ENCODE measurements around the gene MTMR10.

MTMR10 gene

GRCh38 chr15:31004220-31004733, 12.8 kb upstream of the MTMR10 start:
- Histone ChIP-seq H3K36me3 (ENCODE audit: control insufficient read depth, insufficient read depth, low read length) (no peaks in the 10 kb centered on the region), H3K4me3 (ENCODE audit: low read length) (no peak overlapping the region), H3K27me3 (ENCODE audit: control insufficient read depth, insufficient read depth, low read length) (no peaks in the 10 kb centered on the region), H3K27ac (ENCODE audit: low read depth, low read length) (no peak overlapping the region), H3K9ac (ENCODE audit: low read length) (no peak overlapping the region), H3K4me1 (ENCODE audit: control insufficient read depth, insufficient read depth, low read length) (no peaks in the 10 kb centered on the region)

GRCh38 chr15:31001702-31002101, 10.3 kb upstream of the MTMR10 start:
- no peaks in the 10 kb centered on the region for H3K36me3 ChIP-seq (ENCODE audit: control insufficient read depth, insufficient read depth, low read length)
- no peaks in the 10 kb centered on the region for H3K4me1 ChIP-seq (ENCODE audit: control insufficient read depth, insufficient read depth, low read length)
- no peaks in the 10 kb centered on the region for H3K27me3 ChIP-seq (ENCODE audit: control insufficient read depth, insufficient read depth, low read length)
- no peak overlapping the region for H3K27ac ChIP-seq (ENCODE audit: low read depth, low read length)
- no peak overlapping the region for H3K9ac ChIP-seq (ENCODE audit: low read length)
- H3K4me3 ChIP-seq (ENCODE audit: low read length) = no peak overlapping the region

- Histone ChIP-seq H3K36me3 (ENCODE audit: control insufficient read depth, insufficient read depth, low read length) (no peaks in the 10 kb centered on the region), H3K4me1 (ENCODE audit: control insufficient read depth, insufficient read depth, low read length) (no peaks in the 10 kb centered on the region), H3K9ac (ENCODE audit: low read length) (no peak overlapping the region), H3K27ac (ENCODE audit: low read depth, low read length) (no peak overlapping the region), H3K27me3 (ENCODE audit: control insufficient read depth, insufficient read depth, low read length) (no peaks in the 10 kb centered on the region), H3K4me3 (ENCODE audit: low read length) (no peak overlapping the region)
Observed at GRCh38 chr15:30999729-31000128, 8.3 kb upstream of the MTMR10 start.

- Histone ChIP-seq H3K9ac (ENCODE audit: low read length) (no peak overlapping the region), H3K27me3 (ENCODE audit: control insufficient read depth, insufficient read depth, low read length) (no peaks in the 10 kb centered on the region), H3K36me3 (ENCODE audit: control insufficient read depth, insufficient read depth, low read length) (no peaks in the 10 kb centered on the region), H3K4me1 (ENCODE audit: control insufficient read depth, insufficient read depth, low read length) (peaks cover 2% of the 10 kb centered on the region), H3K4me3 (ENCODE audit: low read length) (no peak overlapping the region), H3K27ac (ENCODE audit: low read depth, low read length) (no peak overlapping the region)
Observed at GRCh38 chr15:30997270-30997669, 5.8 kb upstream of the MTMR10 start.

- Histone ChIP-seq H3K27me3 (ENCODE audit: control insufficient read depth, insufficient read depth, low read length) (no peaks in the 10 kb centered on the region), H3K4me1 (ENCODE audit: control insufficient read depth, insufficient read depth, low read length) (peaks cover 8% of the 10 kb centered on the region), H3K27ac (ENCODE audit: low read depth, low read length) (peak overlapping the region; percentile 88), H3K9ac (ENCODE audit: low read length) (peak overlapping the region; percentile 84), H3K4me3 (ENCODE audit: low read length) (peak overlapping the region; percentile 91), H3K36me3 (ENCODE audit: control insufficient read depth, insufficient read depth, low read length) (no peaks in the 10 kb centered on the region)
Observed at GRCh38 chr15:30992249-30992864, 929 bp upstream of the MTMR10 start.

GRCh38 chr15:30990446-30991254, 778 bp downstream of the MTMR10 start:
- peak overlapping the region; percentile 88 for H3K9ac ChIP-seq (ENCODE audit: low read length)
- peaks cover 9% of the 10 kb centered on the region for H3K4me1 ChIP-seq (ENCODE audit: control insufficient read depth, insufficient read depth, low read length)
- H3K27me3 ChIP-seq (ENCODE audit: control insufficient read depth, insufficient read depth, low read length) = no peaks in the 10 kb centered on the region
- peak overlapping the region; percentile 91 for H3K4me3 ChIP-seq (ENCODE audit: low read length)
- H3K27ac ChIP-seq (ENCODE audit: low read depth, low read length) = peak overlapping the region; percentile 88
- peaks cover 3% of the 10 kb centered on the region for H3K36me3 ChIP-seq (ENCODE audit: control insufficient read depth, insufficient read depth, low read length)

GRCh38 chr15:30990036-30990435, 1.4 kb downstream of the MTMR10 start:
- H3K27ac ChIP-seq (ENCODE audit: low read depth, low read length) = no peak overlapping the region
- H3K36me3 ChIP-seq (ENCODE audit: control insufficient read depth, insufficient read depth, low read length) = peaks cover 5% of the 10 kb centered on the region
- no peaks in the 10 kb centered on the region for H3K27me3 ChIP-seq (ENCODE audit: control insufficient read depth, insufficient read depth, low read length)
- peaks cover 14% of the 10 kb centered on the region for H3K4me1 ChIP-seq (ENCODE audit: control insufficient read depth, insufficient read depth, low read length)
- H3K4me3 ChIP-seq (ENCODE audit: low read length) = peak overlapping the region; percentile 91
- H3K9ac ChIP-seq (ENCODE audit: low read length) = no peak overlapping the region

GRCh38 chr15:30985081-30985531, 6.3 kb downstream of the MTMR10 start:
- Histone ChIP-seq H3K27me3 (ENCODE audit: control insufficient read depth, insufficient read depth, low read length) (no peaks in the 10 kb centered on the region), H3K4me1 (ENCODE audit: control insufficient read depth, insufficient read depth, low read length) (peaks cover 9% of the 10 kb centered on the region), H3K27ac (ENCODE audit: low read depth, low read length) (peak overlapping the region; percentile 2), H3K4me3 (ENCODE audit: low read length) (no peak overlapping the region), H3K36me3 (ENCODE audit: control insufficient read depth, insufficient read depth, low read length) (peaks cover 5% of the 10 kb centered on the region), H3K9ac (ENCODE audit: low read length) (no peak overlapping the region)

- H3K27me3 ChIP-seq (ENCODE audit: control insufficient read depth, insufficient read depth, low read length) = no peaks in the 10 kb centered on the region
- H3K4me3 ChIP-seq (ENCODE audit: low read length) = no peak overlapping the region
- H3K36me3 ChIP-seq (ENCODE audit: control insufficient read depth, insufficient read depth, low read length) = peaks cover 5% of the 10 kb centered on the region
- H3K4me1 ChIP-seq (ENCODE audit: control insufficient read depth, insufficient read depth, low read length) = peaks cover 6% of the 10 kb centered on the region
- no peak overlapping the region for H3K9ac ChIP-seq (ENCODE audit: low read length)
- peak overlapping the region; percentile 2 for H3K27ac ChIP-seq (ENCODE audit: low read depth, low read length)
Observed at GRCh38 chr15:30984542-30984941, 6.9 kb downstream of the MTMR10 start.

- Histone ChIP-seq H3K27me3 (ENCODE audit: control insufficient read depth, insufficient read depth, low read length) (no peaks in the 10 kb centered on the region), H3K4me1 (ENCODE audit: control insufficient read depth, insufficient read depth, low read length) (peaks cover 6% of the 10 kb centered on the region), H3K9ac (ENCODE audit: low read length) (no peak overlapping the region), H3K36me3 (ENCODE audit: control insufficient read depth, insufficient read depth, low read length) (peaks cover 5% of the 10 kb centered on the region), H3K27ac (ENCODE audit: low read depth, low read length) (no peak overlapping the region), H3K4me3 (ENCODE audit: low read length) (no peak overlapping the region)
Observed at GRCh38 chr15:30984118-30984517, 7.3 kb downstream of the MTMR10 start.

GRCh38 chr15:30979457-30979856, 12.0 kb downstream of the MTMR10 start:
- Histone ChIP-seq H3K4me3 (ENCODE audit: low read length) (no peak overlapping the region), H3K4me1 (ENCODE audit: control insufficient read depth, insufficient read depth, low read length) (no peaks in the 10 kb centered on the region), H3K27me3 (ENCODE audit: control insufficient read depth, insufficient read depth, low read length) (no peaks in the 10 kb centered on the region), H3K9ac (ENCODE audit: low read length) (no peak overlapping the region), H3K36me3 (ENCODE audit: control insufficient read depth, insufficient read depth, low read length) (no peaks in the 10 kb centered on the region), H3K27ac (ENCODE audit: low read depth, low read length) (no peak overlapping the region)

GRCh38 chr15:30978328-30978727, 13.1 kb downstream of the MTMR10 start:
- H3K4me3 ChIP-seq (ENCODE audit: low read length) = no peak overlapping the region
- H3K27ac ChIP-seq (ENCODE audit: low read depth, low read length) = no peak overlapping the region
- no peak overlapping the region for H3K9ac ChIP-seq (ENCODE audit: low read length)
- H3K4me1 ChIP-seq (ENCODE audit: control insufficient read depth, insufficient read depth, low read length) = no peaks in the 10 kb centered on the region
- H3K27me3 ChIP-seq (ENCODE audit: control insufficient read depth, insufficient read depth, low read length) = no peaks in the 10 kb centered on the region
- H3K36me3 ChIP-seq (ENCODE audit: control insufficient read depth, insufficient read depth, low read length) = no peaks in the 10 kb centered on the region

Data from rectal smooth muscle tissue (tissue), 1 donor.